Right renal pelvis (tissue), 4 donors: Measurements from ENCODE around the gene EHMT1. TPM values are rescaled to one million over a fixed set of nuclear protein-coding genes. Genes with fewer than 3 reads are reported as not detected.

Experiments used
- DNase-seq, 4 donors: peaks; one replicate each; pipeline ENCODE4 v3.0.0-alpha.2; 2013; ENCODE audit warnings: low read depth in 4 of 4, low spot score in 3 of 4, missing footprints in 1 of 4
- polyA plus RNA-seq, 4 donors: library from polyadenylated mRNA; unstranded; fragments of 120-200 nt; gene quantifications; one replicate each; pipeline ENCODE4 v1.2.1, GENCODE V29; 2013; ENCODE audit not compliant: insufficient read length in 4 of 4

Gene EHMT1
- polyA plus RNA-seq, 4 donors = 62.6 to 73.2 (median 71.3) TPM

DNA sequence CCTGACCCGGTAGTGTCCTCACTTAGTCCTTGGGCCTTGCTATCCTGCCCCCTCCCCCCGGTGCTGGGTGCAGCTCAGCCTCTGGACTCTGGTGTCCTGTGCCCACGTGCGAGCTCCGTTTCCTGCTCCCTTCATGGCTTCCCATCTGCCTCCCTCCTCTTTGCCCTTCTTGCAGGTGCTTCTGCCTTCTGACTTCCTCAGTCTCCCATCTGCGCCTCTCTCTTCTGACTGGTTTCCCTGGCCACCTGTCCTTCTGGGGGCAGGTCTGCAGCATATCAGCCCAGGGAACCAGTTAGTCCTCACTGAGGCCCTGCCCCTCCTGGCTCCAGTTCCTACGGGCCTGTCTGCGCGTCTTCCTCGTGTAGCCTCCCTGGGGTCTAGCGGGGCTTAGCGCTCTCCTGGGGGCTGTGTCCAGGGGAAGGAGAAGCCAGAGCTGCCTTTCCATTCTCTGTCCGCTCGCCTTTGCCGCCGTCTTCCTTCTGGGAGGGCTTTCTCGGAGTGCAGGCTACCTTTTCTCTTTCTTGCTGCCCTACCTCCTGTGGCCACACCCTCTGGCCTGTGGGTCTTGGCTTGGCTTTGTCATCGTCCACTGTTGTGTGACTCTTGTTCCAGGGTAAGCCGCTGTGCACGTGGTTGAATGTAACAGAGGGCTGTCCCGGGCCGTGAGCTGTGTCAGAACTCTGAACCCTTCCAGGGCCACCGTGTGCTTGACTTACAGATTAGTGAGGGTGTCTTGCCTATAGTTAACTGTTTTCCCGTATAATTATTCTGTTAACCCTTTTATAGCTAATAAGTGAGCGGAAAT is 51.8 kb downstream of the EHMT1 start:
- DNase-seq = no peak

- no peak for DNase-seq
Observed at GRCh38 chr9:137671196-137671538, 52.4 kb downstream of the EHMT1 start.

DNA sequence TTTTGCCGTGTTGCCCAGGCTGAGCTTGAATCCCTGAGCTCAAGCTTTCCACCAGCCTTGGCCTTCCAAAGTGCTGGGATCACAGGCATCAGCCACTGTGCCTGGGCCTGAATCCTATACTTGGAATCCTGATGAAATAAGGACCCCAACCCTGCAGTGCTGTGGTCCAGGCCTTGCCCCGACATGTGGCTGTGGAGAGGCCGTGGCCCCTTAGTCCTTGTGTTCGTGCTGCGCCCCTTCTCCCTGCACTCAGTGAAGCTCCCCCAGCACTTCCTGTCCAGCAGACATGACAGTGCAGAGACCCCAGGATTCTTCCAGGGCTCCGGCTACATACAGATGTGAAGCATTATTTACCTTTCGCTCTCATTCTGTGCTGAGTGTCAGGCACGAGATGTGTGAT is 52.9 kb downstream of the EHMT1 start:
- DNase-seq = no peak

DNA sequence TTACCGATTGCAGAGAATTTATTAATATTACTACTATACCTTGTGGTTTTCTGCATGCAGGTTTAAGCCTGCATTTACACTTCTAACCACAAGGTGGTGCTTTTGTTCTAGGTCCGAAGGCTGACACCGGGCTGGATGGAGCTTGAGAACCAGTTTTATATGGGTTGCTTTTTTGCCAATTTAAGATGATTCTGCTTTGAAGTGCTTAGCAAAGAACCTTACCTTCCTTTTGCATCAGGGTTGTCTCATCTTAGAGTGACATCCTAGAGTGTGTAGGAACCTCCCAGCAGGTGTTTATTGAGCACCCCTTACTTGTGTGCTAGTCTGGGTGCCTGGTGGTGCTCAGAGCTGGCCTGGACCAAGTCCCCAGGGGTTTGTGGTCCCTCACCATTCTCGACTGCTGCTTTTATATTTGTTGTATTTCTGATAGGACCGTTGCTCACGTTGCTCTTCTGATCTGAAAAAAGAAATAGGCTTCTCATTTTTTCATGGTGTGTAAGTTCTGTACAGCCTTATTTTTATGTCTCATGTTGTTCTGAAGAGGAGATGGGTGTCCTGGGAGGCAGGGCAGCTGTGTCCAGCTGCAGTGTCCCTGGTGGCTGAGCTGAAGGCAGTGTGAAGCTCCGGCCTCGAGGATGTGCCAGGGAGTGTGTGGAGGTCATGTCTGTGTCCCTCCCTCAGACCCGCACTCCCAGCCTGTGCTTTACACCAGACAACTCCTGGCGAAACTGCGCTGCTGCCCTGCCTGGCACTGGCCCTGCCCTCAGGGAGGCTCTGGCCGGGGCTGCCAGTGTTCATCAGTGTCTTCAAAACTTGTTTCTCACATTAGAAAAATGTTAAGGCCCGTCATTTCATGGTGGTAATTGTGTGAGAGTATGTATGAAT is 54.3 kb downstream of the EHMT1 start:
- no peak for DNase-seq

- DNase-seq = no peak
Observed at GRCh38 chr9:137673886-137674285, 55.1 kb downstream of the EHMT1 start.

DNA sequence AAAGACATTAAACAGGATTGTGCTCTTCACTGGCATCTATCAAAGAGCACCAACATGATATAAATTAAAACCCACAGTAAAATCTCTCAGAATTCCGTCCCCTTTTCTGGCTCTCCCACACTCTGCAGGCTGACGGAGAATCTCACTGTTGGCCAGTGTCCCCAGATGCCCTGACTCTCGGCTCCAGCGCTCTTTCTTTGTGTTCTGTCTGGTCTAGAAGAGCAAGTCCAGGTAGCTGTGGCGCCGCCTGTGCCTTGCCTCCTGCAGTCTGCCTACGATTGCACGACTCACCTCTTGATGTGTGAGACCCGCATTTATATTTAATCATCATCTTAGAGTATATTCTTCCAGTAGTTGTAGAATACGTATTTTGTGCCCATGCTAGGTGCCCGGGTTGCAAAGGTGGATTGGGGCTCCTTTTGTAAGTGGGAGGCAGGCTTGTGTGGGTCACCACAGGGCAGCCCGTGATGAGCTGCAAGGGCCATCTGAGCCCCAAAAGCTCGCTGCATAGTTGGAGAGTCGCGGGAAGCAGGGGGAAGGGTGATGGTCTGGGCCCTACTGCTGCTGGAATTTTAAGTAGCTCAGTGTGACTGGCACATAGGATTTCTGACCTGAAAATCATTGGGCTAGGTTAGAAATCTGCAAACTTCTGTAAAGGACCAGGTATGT is 55.6 kb downstream of the EHMT1 start:
- no peak for DNase-seq

DNA sequence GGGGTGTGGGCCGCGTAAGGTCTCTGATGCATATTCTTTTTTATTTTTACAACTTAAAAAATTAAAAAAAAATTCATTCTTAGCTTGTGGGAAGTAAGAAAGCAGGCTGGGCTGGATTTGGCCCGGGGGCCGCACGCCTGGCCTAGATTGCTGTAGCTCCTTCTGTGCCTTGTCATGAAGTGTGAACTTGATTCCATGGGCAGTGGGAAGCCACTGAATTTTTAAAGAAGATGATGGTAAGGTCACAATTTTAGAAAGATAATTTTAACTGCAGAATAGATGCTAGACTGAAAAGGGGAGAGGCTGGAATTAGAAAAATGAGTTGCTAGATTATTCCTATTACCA is 56.1 kb downstream of the EHMT1 start:
- DNase-seq = no peak

DNA sequence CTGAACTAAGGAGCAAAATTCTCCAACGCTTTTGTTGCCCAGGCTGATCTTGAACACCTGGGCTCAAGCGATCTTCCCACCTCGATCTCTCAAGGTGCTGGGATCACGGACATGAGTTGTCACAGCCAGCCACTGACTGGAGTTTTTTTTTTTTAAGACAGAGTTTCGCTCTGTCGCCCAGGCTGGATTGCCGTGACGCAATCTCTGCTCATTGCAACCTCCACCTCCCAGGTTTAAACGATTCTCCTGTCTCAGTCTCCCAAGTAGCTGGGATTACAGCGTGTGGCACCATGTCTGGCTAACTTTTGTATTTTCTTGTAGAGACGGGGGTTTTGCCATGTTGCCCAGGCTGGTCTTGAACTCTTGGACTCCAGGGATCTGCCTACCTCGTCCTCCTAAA is 58.2 kb downstream of the EHMT1 start:
- DNase-seq = no peak

DNA sequence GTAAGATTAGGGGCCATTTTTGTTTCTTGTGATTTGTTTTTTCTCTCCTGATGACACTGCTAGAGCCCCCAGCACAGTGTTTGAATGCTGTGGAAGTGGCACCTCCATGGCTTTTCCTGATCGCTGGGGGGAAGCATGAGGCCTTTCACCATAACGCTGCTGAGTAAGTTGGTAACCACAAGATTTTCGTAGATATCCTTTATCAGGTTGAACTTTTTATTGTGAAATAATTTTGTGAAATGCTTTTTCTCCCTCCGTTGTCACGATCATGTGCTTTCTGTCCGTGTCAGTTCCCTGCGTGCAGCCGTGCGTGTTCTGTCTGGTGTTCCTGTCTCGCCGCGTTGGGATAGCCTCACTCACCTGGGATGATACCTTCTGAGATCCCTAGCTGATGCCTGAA is 59.4 kb downstream of the EHMT1 start:
- DNase-seq = no peak

DNA sequence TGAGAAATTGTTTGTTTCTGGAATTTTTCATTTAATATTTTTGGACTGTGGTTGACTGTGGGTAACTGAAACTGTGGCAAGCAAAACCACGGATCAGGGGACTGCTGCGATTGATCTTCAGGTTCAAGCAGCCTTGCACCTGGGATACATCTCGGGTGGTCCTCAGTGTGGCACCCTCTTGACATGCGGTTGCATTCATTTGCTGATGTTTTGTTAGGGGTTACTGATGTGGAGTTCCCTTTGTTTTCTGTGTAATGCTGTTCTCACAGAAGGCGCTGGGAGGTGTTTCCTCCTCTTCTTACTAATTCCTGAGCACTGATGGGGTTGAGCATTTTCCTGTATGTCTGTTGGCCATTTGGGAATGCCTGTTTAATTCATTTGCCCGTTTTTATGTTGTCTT is 60.4 kb downstream of the EHMT1 start:
- DNase-seq = no peak

GRCh38 chr9:137679695-137680305 is 61.0 kb downstream of the EHMT1 start:
- no peak for DNase-seq

DNA sequence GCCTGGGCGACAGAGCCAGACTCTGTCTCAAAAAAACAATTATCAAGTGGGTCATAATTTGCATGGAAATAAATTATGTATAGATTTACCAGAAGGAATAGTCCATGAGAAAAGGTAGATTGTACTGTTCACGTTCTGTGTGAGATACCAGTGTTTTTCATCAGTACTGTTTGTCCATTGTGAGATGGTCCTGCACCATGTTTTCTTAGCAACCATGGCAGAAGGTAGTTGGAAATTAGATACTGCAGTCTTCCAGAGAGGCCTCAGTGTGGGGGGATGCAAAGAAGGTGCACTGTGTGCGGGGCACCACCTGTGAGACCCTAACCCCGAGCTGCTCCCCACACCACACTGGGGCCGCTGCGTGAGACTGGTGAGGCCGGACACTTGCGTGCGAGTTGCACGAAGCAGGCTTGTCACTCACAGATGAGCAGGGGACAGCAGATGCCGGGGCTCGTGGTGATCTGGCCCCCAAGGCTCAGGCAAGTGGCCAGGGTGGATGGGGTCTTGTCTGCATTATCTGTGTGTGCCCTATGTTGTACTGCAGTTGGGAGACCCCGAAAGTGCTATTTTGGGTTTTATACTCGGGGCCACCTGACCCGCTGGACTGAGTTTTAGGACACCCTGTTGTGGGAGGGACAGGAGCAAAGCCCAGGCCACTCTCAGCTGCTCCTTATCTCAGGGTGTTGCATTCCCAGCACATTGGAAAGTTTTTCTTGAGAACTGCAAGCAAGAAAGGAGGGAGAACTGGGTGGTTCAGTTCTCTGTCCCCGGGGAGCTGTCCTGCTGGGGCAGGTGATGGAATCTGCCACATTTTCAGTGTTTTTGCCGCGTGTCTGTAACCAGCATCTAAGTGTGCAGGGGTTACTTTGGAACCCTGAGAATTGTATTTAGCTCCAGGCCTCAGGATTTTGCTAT is 61.9 kb downstream of the EHMT1 start:
- no peak for DNase-seq

DNA sequence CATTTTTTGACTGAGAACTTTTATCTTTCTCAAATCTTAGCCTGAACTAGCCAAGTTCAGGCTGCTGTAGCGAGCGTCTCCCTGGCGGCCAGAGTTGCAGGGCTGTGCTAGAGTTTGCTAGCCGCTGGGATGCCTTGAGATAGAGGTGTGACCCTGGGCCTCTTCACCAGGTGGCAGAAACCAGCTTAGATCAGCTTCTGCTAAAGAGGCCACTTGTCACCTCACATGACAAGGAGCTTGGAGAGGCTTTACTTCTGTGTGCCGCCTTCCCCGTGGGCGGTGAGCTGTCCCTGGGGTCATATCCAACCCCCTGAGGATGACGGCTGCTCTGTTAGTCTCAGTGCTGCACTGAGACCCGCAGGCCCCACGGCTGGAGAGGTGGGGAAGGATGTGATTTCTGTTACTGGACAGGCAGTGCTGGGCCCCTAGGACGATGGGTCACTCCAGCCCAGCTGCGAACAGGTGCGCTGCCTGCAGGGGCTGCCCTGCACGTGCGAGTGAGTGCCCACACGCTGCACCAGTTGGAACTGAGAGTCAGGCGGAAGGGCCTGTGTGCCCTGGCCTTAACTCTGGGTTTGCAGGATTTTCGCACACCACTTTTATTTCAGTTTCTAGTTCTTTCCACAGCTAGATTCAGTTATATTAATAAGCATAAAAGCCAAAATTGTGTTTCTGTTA is 63.8 kb downstream of the EHMT1 start:
- DNase-seq = no peak

DNA sequence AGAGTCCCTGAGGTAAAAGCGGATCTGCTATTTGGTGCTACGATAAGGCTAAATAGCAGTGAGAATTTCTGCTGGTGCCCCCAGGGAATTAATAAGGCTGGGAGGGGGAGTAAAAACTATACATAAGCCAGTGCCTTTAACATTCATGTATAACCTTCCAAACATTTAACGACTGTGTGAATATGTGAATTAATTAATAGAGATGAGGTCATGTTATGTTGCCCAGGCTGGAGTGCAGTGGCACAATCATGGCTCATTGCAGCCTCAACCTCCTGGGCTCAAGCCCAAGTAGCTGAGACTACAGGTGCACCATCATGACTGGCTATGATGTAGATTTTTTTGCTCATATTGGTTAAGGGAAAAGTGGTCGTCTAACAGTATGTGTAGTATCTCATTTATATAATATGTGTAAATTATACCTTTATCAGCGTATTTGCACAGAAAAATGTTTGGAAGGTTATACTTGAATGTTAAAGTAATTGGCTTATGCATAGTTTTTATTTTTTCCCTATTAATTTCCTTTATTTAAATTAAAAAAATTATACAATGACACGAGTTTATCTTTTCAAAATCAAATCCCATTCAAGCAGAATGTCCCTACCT is 64.6 kb downstream of the EHMT1 start:
- DNase-seq = no peak

DNA sequence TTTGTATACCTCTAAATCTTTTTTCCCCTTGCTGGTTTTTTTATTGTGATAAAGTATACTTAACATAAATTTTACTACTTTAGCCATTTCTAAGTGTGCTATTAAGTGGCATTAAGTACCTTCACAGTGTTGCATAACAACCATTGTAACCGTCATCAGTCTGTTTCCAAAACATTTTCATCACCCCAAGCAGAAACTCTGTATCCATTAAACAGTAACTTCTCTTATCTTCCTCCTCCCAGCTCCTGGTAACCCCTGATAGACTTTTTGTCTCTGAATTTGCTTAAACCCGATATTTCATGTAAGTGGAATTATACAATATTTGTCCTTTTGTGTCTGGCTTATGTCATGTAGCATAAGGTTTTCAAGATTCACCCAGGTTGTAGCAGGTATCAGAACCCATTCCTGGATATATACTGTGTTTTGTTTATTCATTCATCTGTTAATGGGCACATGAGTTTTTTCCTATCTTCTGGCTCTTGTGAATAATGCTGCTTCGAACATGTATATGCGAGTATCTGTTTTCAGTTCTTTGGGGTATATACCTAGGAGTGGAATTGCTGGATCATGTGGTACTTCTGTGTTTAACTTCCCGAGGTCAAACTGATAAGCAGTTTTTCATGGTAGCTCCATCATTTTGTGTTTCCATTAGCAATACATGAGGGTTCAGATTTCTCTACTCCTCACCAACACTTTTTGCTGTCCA is 66.4 kb downstream of the EHMT1 start:
- DNase-seq = no peak

DNA sequence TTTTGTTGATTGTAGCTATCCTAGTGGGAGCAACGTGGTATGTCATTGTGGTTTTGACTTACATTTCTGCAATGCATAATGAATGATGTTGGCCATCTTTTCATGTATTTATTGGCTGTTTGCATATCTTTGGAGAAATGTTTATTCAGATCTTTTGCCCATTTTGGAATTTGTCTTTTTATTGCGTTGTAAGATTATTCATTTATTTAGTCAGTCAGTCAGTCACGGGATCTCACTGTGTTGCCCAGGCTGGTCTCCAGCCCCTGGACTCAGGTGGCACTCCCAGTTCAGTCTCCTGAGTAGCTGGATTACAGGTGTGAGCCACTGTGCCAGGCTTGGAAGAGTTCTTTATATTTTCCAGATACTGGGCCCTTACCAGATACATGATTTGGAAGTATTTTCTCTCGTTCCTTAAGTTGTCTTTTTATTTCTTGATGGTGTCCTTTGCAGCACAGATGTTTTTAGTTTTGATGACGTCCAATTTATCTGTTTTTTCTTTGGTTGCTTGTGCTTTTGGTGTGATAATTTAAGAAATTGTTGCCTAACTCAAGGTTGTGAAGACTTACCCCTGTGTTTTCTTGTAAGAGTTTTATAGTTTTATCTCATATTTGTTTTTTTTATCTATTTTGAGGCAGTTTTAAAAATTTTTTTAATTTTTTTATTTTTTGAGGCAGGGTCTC is 67.1 kb downstream of the EHMT1 start:
- DNase-seq = no peak

GRCh38 chr9:137688261-137688660 is 69.5 kb downstream of the EHMT1 start:
- no peak for DNase-seq

DNA sequence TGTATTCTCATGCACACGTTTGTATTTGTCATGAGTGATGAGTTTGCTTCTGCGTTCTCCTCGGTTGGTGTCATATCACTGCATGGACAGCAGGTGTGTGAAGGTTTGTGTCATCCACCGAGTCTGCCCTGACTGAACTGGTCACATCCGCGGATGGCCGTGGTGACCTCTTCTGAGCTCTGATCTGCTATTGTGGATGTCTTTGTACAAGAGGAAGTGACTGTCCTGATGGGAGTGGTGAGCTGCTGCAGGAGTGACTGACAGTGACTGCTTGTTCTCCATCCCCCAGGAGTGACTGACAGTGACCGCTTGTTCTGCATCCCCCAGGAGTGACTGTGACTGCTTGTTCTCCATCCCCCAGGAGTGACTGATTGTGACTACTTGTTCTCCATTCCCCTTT is 69.9 kb downstream of the EHMT1 start:
- DNase-seq = no peak
